Measurements from ENCODE around the gene ANGEL1.

- no peak for TF ChIP-seq CTCF (IDR thresholded peaks at IDR 0.05)
- TF ChIP-seq EZH2 (IDR thresholded peaks at IDR 0.05; ENCODE audit: borderline replicate concordance, insufficient read depth, low read depth, low read length, poor library complexity, severe bottlenecking) = no peak
Observed at GRCh38 chr14:76771437-76771980, 41.2 kb downstream of the ANGEL1 start.

All from B cell (primary cell).